Neural crest cell (in vitro differentiated cells): ENCODE data around the gene CYP2A6. TPM values are rescaled to one million over a fixed set of nuclear protein-coding genes. Genes with fewer than 3 reads are reported as not detected.
A peak's percentile ranks its signal among the peaks of the same experiment; 100 is the strongest.

Source experiments
- DNase-seq: peaks from one replicate; pipeline ENCODE4 v3.0.0; 2021; ENCODE audit warnings: low read depth, mixed read lengths, low spot score
- H3K27ac Mint-ChIP-seq: one replicate; pipeline ENCODE4 v1.8.0; 2021; ENCODE audit warnings: mild to moderate bottlenecking, mixed read lengths; ENCODE audit not compliant: unreplicated experiment
- H3K27me3 Mint-ChIP-seq: 2 replicates; pipeline ENCODE4 v1.8.0; 2021; ENCODE audit warnings: low read depth, mild to moderate bottlenecking, mixed read lengths
- H3K36me3 Mint-ChIP-seq: 2 replicates; pipeline ENCODE4 v1.8.0; 2021; ENCODE audit warnings: low read depth, mild to moderate bottlenecking, mixed read lengths
- H3K4me1 Mint-ChIP-seq: 2 replicates; pipeline ENCODE4 v1.8.0; 2021; ENCODE audit warnings: mixed read lengths
- H3K4me3 Mint-ChIP-seq: one replicate; pipeline ENCODE4 v1.8.0; 2021; ENCODE audit warnings: mild to moderate bottlenecking, mixed read lengths
- H3K9me3 Mint-ChIP-seq: 2 replicates; pipeline ENCODE4 v1.8.0; 2021; ENCODE audit warnings: mixed read lengths
- CTCF ChIP-seq: fragments of 200-600 bp; sonication (generic); conservative IDR thresholded peaks from 2 replicates; pipeline ENCODE4 v1.5.0; 2021; ENCODE audit warnings: antibody characterized with exemption, mild to moderate bottlenecking
- total RNA-seq: library from RNA; stranded (reverse); gene quantifications from 2 replicates; pipeline ENCODE4 v1.2.1, GENCODE V29; 2021

Gene CYP2A6
- total RNA-seq, 1 donor from 2014 or later: not detected

- Mint-ChIP-seq H3K27me3 (peaks cover 3% of the 10 kb centered on the region), H3K4me1 (peaks cover 64% of the 10 kb centered on the region), H3K4me3 (peak overlapping the region; percentile 85)
Observed at GRCh38 chr19:40803857-40804782, 46.1 kb downstream of the CYP2A6 start.

GRCh38 chr19:40803170-40803856, 46.9 kb downstream of the CYP2A6 start:
- H3K36me3 Mint-ChIP-seq: peaks cover 5% of the 10 kb centered on the region
- peak overlapping the region; percentile 50 for H3K27ac Mint-ChIP-seq

More at GRCh38 chr19:40803857-40804782, 46.1 kb downstream of the CYP2A6 start:
- no peaks in the 10 kb centered on the region for H3K9me3 Mint-ChIP-seq
- peak overlapping the region; percentile 27 for H3K27ac Mint-ChIP-seq
- DNase-seq: no peak
- peaks cover 5% of the 10 kb centered on the region for H3K36me3 Mint-ChIP-seq
- TF ChIP-seq CTCF: no peak

GRCh38 chr19:40802300-40803169, 47.7 kb downstream of the CYP2A6 start:
- Mint-ChIP-seq H3K4me1 (peaks cover 71% of the 10 kb centered on the region), H3K4me3 (peak overlapping the region; percentile 85), H3K9me3 (no peaks in the 10 kb centered on the region), H3K27ac (peak overlapping the region; percentile 50), H3K27me3 (peaks cover 3% of the 10 kb centered on the region), H3K36me3 (peaks cover 2% of the 10 kb centered on the region)
- DNase-seq: no peak
- TF ChIP-seq CTCF: no peak

More at GRCh38 chr19:40803170-40803856, 46.9 kb downstream of the CYP2A6 start:
- Mint-ChIP-seq H3K4me1 (peaks cover 68% of the 10 kb centered on the region), H3K9me3 (no peaks in the 10 kb centered on the region), H3K27me3 (peaks cover 3% of the 10 kb centered on the region), H3K4me3 (peak overlapping the region; percentile 85)
- no peak for TF ChIP-seq CTCF
- no peak for DNase-seq

DNA sequence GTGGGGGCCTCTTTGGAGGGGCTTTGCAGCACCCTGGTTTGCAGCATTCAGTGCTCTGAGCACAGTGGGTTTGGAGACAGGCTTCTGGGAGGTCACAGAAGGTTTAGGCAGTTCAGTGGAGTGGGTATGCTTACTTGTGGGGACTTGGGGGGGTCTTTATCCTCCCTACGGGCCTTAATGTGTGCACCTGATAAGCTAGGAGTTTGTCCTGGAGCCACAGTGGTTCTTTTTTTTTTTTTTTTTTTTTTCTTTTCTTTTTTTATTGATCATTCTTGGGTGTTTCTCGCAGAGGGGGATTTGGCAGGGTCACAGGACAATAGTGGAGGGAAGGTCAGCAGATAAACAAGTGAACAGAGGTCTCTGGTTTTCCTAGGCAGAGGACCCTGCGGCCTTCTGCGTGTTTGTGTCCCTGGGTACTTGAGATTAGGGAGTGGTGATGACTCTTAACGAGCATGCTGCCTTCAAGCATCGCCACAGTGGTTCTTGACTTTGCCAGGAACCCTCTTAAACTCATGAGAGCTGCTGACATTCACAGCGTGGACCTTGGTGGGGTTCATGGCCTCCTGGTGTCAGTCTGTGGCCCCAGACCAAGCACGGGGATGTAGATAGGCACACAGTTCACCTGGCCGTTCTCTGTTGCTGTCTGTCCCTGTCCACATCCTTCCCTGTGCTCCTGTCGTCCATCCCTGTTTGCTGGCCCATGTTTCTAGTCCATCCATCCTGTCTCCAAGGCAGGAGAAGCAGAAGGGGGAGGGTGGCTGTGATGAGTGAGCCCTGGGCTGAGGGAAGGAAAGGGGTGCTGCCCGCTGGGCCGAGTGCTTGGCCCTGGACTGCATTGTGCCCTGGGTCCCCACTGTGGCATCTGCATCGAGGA, 48.6 kb downstream of the CYP2A6 start:
- no peak for TF ChIP-seq CTCF
- peak overlapping the region; percentile 92 for H3K27ac Mint-ChIP-seq
- peaks cover under 1% of the 10 kb centered on the region for H3K27me3 Mint-ChIP-seq
- peaks cover 2% of the 10 kb centered on the region for H3K36me3 Mint-ChIP-seq
- no peak for DNase-seq
- peaks cover 67% of the 10 kb centered on the region for H3K4me1 Mint-ChIP-seq
- no peaks in the 10 kb centered on the region for H3K9me3 Mint-ChIP-seq
- peak overlapping the region; percentile 85 for H3K4me3 Mint-ChIP-seq
